Inflammatory macrophage treated with lipopolysaccharide for 1 hour (primary cell): Measurements from ENCODE around the gene ARMC9.
"Not testable (repeated sequence)": the region's sequence is repeated elsewhere in the genome, so short reads cannot be mapped to it uniquely, and the experiment has no call there.

ENCODE experiments used
- DNase-seq, 2 donors: peaks; one replicate each; pipeline ENCODE4 v3.0.0-alpha.2; 2020 to 2022

Gene ARMC9

GRCh38 chr2:231182513-231182899 is 15.9 kb upstream of the ARMC9 start:
- peak; percentile 39 to 64 for DNase-seq

DNA sequence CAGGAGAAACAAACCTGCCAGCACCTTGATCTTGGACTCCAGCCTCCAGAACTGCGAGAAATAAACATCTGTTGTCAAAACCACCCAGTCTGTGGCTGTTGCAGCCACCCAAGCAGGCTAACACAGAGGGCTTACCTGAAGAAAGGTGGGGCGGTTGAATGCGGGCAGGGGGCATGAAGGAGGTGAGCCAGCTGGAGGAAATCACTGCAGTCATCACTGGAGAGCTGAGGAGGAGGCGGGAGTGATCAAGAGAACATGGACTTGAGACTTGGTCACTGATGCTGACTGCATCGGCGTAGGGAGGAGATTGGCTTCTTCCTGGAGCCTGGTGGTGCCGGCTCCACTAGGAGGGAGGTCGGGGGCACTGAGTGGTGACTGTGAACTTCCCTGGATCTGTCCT is 14.6 kb upstream of the ARMC9 start:
- no peak for DNase-seq

GRCh38 chr2:231184319-231184718 is 14.1 kb upstream of the ARMC9 start:
- no peak for DNase-seq

GRCh38 chr2:231185050-231185725 is 13.2 kb upstream of the ARMC9 start:
- peak in 1 of 2 donors; percentile 72 for DNase-seq

- DNase-seq, result no peak
Observed at GRCh38 chr2:231185886-231186285, 12.5 kb upstream of the ARMC9 start.

- DNase-seq, result no peak
Observed at GRCh38 chr2:231186325-231186724, 12.1 kb upstream of the ARMC9 start.

DNA sequence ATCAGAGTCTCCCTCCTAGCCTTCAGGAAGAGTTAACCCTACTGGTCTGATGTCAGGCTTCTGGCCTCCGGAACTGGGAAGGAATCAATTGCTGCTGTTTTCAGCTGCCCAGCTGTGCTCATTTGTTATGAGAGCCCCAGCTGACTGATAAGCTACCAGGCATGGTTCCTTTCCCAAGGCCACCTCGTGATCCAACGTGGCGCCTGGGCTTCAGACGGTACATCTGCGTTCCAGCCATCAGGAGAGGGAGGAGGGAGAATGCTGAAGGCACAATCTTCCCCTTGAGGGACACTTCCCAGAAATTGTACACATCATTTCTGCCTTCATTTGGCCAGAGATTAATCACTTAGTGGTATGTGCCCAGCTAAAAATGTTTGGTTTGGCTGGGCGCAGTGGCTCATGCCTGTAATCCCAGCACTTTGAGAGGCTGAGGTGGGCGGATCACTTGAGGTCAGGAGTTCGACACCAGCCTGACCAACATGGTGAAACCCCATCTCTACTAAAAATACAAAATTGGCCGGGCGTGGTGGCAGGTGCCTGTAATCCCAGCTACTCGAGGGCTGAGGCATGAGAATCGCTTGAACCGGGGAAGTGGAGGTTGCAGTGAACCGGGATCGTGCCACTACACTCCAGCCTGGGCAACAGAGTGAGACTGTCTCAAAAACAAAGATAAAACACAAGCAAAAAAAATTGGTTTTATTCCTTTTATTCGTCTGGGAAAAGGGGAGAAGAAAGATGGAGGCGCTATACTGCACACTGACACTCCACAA is 10.5 kb upstream of the ARMC9 start:
- DNase-seq, result no peak

GRCh38 chr2:231188506-231189170 is 9.8 kb upstream of the ARMC9 start:
- DNase-seq, result no peak

DNA sequence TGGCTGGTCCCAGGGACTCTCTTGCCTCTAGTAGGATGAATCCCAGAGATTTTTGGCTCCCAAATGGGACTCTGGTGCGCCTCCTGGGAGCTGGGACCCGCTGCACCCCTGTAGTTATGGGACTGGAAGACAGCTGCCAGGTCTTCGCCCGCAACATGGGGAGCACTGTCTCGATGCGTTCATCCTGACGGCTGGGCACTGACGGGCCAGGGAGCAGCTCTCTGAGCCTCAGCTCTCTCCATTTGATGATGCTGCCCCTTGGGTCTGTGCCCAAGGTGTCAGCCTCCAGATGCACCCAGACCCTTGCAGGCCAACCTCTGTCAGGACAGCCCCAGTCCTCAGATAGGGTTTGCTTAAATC is 9.3 kb upstream of the ARMC9 start:
- DNase-seq, result no peak

DNA sequence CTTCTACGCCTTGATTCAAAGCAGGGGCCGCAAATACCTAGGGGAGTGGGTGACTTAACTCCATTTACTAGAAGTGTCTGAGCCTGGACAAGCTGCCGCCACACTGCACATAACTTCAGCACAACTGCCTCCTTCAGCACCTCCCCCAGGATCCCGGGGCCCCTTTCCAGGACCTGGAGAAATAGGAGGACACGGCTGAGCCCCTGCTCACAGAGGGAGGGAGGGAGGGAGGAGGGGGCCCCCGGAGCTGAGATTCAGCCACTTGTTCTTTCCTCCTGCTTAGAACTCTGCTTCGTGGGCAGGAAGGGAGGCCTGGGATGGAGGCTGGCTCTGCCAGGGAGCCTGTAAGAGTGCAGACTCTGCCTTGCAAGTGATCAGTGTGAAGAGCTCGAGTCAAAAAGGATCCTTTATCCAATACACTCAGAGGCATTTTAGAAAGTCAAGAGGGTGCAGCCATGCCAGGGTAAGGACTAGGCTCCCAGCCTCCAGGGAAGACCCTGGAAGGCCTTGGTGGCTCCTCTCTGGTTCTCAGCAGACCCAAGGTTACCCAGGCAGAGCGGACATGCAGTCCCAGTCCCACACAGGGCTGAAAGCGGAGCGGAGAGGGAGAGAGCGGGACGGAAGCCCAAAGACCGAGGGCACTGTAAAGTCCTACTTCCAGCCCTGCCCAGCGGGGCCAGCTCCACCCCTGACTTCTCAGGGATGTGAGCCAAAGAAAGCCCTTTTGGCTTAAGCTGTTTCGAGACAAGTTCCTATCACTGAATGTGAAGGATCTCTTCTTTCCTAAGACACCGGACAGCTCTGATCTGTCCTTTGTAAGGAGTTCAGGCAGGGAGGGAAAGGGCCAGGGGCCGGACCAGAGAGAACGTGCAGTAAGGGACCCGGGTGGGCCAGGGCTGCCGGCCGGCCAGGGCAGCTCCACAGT is 8.6 kb upstream of the ARMC9 start:
- no peak for DNase-seq

DNA sequence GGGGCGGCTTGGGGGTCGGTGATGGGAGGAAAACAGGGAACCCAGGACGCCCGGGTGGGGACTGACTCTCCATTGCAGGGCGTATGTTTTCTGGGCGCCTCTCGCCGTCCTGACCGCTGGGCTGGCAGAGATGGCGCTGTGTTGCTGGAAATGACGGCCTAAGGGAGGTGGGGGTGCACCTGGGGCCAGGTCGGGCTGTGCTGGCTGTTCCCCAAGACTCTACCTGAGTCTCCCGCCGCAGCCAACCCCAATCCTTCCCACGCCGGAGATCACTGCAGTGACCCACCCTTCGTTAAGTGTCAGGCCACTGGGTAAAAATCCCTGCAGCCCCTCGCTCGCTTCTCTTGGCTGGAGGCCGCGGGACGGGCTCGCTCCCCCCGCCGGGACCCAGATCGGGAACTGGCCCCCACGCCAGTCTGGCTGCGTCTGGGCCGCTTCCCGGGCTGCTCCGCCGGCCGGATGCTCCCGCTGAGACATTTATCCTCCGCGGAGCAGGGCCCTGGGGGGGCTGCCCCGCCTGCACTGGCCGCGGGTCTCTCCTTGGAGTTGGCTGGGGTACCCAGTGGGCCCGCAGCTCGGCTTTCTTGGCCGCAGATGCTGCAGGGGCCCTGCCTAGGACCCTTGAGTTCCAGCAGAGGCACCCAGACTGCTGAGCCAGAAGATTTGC is 7.8 kb upstream of the ARMC9 start:
- DNase-seq, result no peak

GRCh38 chr2:231191896-231192872 is 6.2 kb upstream of the ARMC9 start:
- peak; percentile 25 to 38 for DNase-seq

- DNase-seq, result no peak
Observed at GRCh38 chr2:231193216-231193615, 5.2 kb upstream of the ARMC9 start.

DNA sequence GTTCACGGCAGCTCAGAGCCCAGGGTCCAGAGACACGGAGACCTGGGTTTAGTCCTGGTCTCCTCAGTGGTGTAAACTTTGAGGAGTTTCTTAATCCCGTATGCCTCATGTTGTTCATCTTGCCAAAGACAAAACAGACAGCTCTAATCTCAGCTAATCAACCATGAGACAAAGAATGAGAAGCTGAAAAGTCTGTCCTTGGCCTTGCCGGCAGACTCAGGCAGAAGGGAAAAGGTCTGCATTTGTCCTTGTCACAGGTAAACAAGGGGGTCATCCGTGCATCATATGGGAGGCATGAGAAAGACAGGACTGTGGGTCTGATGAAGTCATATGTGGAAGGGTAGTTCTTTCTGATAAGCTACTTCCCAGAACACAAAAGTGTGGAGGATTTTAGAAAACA is 1.8 kb upstream of the ARMC9 start:
- DNase-seq, result no peak

- not testable (repeated sequence) for DNase-seq
Observed at GRCh38 chr2:231197196-231197595, 1.2 kb upstream of the ARMC9 start.

DNA sequence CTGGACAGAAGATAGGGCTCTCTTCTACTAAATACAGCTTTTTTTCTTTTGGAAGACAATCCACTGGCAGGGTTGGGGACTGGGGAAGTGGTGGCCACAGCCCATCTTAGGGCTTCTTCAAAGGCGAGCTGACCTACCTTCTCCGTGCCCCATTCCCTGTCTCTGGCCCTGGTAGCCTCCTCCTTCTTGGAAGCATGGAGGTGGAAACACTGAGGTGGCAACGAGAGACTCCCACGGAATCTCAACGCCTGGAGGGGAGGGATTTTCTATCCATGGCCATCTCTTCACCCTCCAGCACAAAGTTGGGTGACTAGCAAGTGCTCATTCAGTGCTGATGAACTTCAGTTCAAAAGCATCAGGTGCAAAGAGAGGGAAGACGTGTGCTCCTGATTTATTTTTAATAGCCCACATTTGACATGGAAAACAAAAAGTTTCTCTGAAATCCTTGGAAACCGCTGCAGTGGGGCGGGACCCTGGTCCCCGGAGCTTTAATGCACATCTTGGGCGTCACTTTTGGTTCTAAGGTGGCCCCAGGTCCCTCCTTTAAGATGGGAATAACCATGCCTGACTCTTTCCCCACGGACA is 633 bp upstream of the ARMC9 start:
- DNase-seq, result no peak

GRCh38 chr2:231199219-231199618 is 788 bp downstream of the ARMC9 start:
- DNase-seq, result no peak

- no peak for DNase-seq
Observed at GRCh38 chr2:231200805-231201474, 2.5 kb downstream of the ARMC9 start.

GRCh38 chr2:231201475-231201814 is 3.0 kb downstream of the ARMC9 start:
- no peak for DNase-seq

DNA sequence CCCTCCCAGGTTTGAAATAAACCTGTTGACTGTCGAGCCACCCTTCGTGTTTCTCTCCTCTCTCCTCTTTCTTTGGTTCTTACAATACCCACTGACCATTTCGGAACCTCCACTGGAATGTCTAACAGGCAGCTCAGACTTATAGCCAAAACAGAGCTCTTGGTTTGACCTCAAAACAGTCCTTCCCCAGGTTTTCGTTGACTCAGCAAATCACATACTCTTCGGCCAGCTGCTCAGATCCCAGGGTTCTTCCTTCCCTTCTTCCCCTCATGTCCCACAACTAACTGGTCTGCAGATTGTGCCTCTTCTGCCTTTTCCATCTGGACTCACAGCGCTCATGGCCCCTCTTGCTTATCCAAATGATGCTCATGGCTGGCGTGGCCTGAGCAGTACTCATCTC is 4.7 kb downstream of the ARMC9 start:
- DNase-seq, result no peak
